Glutamatergic neuron (in vitro differentiated cells): Measurements from ENCODE around the gene PKD2. TPM values are rescaled to one million over a fixed set of nuclear protein-coding genes. Genes with fewer than 3 reads are reported as not detected.

ENCODE experiments used
- DNase-seq: peaks from one replicate; pipeline ENCODE4 v3.0.0; 2022
- H3K27ac Mint-ChIP-seq: one replicate; pipeline ENCODE4 v1.8.0; 2020; ENCODE audit warnings: mild to moderate bottlenecking, mixed read lengths, inconsistent platforms; ENCODE audit not compliant: unreplicated experiment
- H3K27me3 Mint-ChIP-seq: one replicate; pipeline ENCODE4 v1.8.0; 2020; ENCODE audit warnings: mild to moderate bottlenecking, moderate library complexity, mixed read lengths, inconsistent platforms; ENCODE audit not compliant: unreplicated experiment
- H3K36me3 Mint-ChIP-seq: one replicate; pipeline ENCODE4 v1.8.0; 2020; ENCODE audit warnings: mild to moderate bottlenecking, mixed read lengths, inconsistent platforms; ENCODE audit not compliant: unreplicated experiment
- H3K4me1 Mint-ChIP-seq: one replicate; pipeline ENCODE4 v1.8.0; 2020; ENCODE audit warnings: mild to moderate bottlenecking, low read depth, mixed read lengths, inconsistent platforms; ENCODE audit not compliant: unreplicated experiment
- H3K4me3 Mint-ChIP-seq: one replicate; pipeline ENCODE4 v1.8.0; 2020; ENCODE audit warnings: mild to moderate bottlenecking, mixed read lengths, inconsistent platforms; ENCODE audit not compliant: unreplicated experiment
- H3K9me3 Mint-ChIP-seq: one replicate; pipeline ENCODE4 v1.8.0; 2020; ENCODE audit warnings: mild to moderate bottlenecking, moderate library complexity, mixed read lengths, inconsistent platforms; ENCODE audit not compliant: unreplicated experiment
- CTCF ChIP-seq: fragments of 200-600 bp; sonication (generic); IDR thresholded peaks from one replicate; pipeline ENCODE4 v1.5.0; 2021; ENCODE audit not compliant: partially characterized antibody, unreplicated experiment
- total RNA-seq: library from RNA; stranded (reverse); fragmentation: NEBNext Ultra II Directional; extraction: Animal tissue kit (Norgen Biotek cat#: 25700); gene quantifications from one replicate; pipeline ENCODE4 v1.2.1, GENCODE V29; 2021; ENCODE audit not compliant: unreplicated experiment

The PKD2 gene
- total RNA-seq, 1 donor from 2014 or later: 20.7 TPM

- H3K27ac Mint-ChIP-seq: no peak overlapping the region
- no peak overlapping the region for H3K4me3 Mint-ChIP-seq
- no peak for DNase-seq
- TF ChIP-seq CTCF: no peak
- no peaks in the 10 kb centered on the region for H3K9me3 Mint-ChIP-seq
- H3K4me1 Mint-ChIP-seq: no peaks in the 10 kb centered on the region
- peaks cover 10% of the 10 kb centered on the region for H3K36me3 Mint-ChIP-seq
- peaks cover 2% of the 10 kb centered on the region for H3K27me3 Mint-ChIP-seq
These were observed 67.9 kb downstream of the PKD2 start for GRCh38 chr4:88075336-88075735.

- no peaks in the 10 kb centered on the region for H3K9me3 Mint-ChIP-seq
- H3K4me3 Mint-ChIP-seq: no peak overlapping the region
- no peak overlapping the region for H3K27ac Mint-ChIP-seq
- no peaks in the 10 kb centered on the region for H3K36me3 Mint-ChIP-seq
- DNase-seq: no peak
- no peaks in the 10 kb centered on the region for H3K27me3 Mint-ChIP-seq
- H3K4me1 Mint-ChIP-seq: no peaks in the 10 kb centered on the region
- no peak for TF ChIP-seq CTCF
These were observed 70.6 kb downstream of the PKD2 start for GRCh38 chr4:88077911-88078524.

DNA sequence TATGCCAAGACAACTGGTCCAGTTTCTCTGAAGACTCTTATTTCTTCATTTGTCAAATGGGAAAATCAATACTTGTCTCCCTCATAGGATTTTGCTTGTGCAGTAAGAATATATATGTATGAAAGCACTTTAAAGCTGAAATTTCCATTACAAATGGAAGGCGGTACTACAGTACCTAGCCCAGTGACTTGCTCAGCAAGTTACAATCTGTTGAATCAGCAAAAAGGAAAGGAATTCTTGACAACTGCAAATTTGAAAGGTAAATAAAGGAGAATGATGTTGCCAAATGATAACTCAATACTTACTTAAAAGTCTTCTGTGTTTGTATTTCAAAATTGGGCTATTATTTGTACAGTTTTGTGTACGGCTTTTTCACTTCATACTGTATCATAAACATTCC lies 71.1 kb downstream of the PKD2 start:
- Mint-ChIP-seq H3K4me3 (no peak overlapping the region), H3K4me1 (no peaks in the 10 kb centered on the region), H3K27me3 (no peaks in the 10 kb centered on the region), H3K36me3 (no peaks in the 10 kb centered on the region), H3K9me3 (no peaks in the 10 kb centered on the region), H3K27ac (no peak overlapping the region)
- TF ChIP-seq CTCF: no peak
- DNase-seq: no peak

DNA sequence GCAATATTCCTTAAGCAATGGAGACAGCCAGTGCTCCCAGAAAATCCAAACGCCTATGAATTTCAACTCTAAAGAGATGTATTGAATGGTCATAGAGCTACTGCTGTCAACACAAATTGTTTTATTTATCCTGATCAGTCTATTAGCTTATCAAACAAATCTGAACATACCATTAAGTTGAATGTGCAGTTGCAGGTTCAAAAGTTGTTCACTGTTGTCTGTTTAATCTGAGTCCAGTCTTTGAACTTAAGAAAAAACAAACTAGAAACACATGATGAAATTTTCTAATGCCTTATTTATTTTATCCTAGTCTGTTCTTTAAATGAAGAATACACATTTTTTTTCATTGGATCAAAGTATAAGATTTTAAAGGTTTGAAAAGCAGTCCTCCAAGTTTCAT lies 73.2 kb downstream of the PKD2 start:
- Mint-ChIP-seq H3K27me3 (no peaks in the 10 kb centered on the region), H3K4me1 (no peaks in the 10 kb centered on the region), H3K9me3 (no peaks in the 10 kb centered on the region), H3K4me3 (no peak overlapping the region), H3K27ac (no peak overlapping the region), H3K36me3 (no peaks in the 10 kb centered on the region)
- no peak for DNase-seq
- TF ChIP-seq CTCF: no peak

- H3K4me1 Mint-ChIP-seq: no peaks in the 10 kb centered on the region
- no peak overlapping the region for H3K27ac Mint-ChIP-seq
- no peaks in the 10 kb centered on the region for H3K36me3 Mint-ChIP-seq
- H3K27me3 Mint-ChIP-seq: no peaks in the 10 kb centered on the region
- H3K4me3 Mint-ChIP-seq: no peak overlapping the region
- no peak for DNase-seq
- no peak for TF ChIP-seq CTCF
- H3K9me3 Mint-ChIP-seq: no peaks in the 10 kb centered on the region
These were observed 79.6 kb downstream of the PKD2 start for GRCh38 chr4:88087004-88087403.
